T47D (cell line): Measurements from ENCODE around the gene PSMA2.

Source experiments
- DNase-seq, 2 experiments: peaks; one replicate each; pipeline versions ENCODE4 v3.0.0 to v3.0.0-alpha.2; 2011 to 2012; ENCODE audit warnings: low read depth in 1 of 2, low spot score in 1 of 2
- JUND ChIP-seq: IDR thresholded peaks from 2 replicates; pipeline ENCODE4 v1.6.1; 2012; ENCODE audit warnings: low read depth
- in situ Hi-C: cut with HindIII; loops from 2 replicates; pipeline ENCODE4 v1.10.0; 2016; ENCODE audit warnings: low sequenced_read_pairs, low pct_unique_long_range_greater_than_20kb

The PSMA2 gene

DNA sequence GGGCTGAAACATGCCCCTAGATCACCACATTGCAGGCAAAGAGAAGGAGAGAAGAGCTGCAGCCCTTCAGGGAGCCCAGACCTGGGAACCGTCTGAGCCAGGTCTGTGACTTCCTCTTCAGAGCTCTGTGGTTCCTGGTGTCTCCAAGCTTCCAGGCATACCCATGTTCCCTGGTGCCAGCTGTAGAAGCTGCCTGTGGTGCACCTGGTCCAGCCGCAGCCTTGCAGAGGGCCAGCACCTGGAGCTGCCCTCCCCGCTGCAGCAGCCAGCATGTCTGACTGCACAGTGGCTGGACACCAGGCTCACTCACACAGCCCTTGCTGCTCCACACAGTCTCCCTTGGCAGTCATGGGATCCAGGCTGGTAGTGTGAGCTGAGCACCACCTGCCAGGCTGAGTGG is 53.7 kb downstream of the PSMA2 start:
- no peak for DNase-seq
- in situ Hi-C loops: no loop called here
- no peak for TF ChIP-seq JUND

DNA sequence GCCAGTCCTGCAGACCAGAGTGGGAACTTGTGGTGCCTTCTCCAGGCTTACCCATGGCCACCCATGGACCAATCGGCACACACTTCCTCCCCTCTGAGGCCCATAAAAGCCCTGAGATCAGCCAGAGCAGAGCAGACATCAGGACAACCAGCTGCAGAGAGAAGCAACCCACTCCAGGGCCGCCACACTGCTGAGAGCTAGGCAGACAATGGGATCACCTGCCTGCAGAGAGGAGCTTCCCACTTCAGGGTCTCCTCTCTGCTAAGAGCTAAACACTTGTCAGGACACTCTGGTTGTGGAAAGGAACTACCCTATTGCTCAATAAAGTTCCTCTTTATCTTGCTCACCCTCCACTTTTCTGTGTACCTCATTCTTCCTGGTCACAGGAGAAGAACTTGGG is 54.1 kb downstream of the PSMA2 start:
- in situ Hi-C loops: no loop called here
- no peak for DNase-seq
- no peak for TF ChIP-seq JUND

DNA sequence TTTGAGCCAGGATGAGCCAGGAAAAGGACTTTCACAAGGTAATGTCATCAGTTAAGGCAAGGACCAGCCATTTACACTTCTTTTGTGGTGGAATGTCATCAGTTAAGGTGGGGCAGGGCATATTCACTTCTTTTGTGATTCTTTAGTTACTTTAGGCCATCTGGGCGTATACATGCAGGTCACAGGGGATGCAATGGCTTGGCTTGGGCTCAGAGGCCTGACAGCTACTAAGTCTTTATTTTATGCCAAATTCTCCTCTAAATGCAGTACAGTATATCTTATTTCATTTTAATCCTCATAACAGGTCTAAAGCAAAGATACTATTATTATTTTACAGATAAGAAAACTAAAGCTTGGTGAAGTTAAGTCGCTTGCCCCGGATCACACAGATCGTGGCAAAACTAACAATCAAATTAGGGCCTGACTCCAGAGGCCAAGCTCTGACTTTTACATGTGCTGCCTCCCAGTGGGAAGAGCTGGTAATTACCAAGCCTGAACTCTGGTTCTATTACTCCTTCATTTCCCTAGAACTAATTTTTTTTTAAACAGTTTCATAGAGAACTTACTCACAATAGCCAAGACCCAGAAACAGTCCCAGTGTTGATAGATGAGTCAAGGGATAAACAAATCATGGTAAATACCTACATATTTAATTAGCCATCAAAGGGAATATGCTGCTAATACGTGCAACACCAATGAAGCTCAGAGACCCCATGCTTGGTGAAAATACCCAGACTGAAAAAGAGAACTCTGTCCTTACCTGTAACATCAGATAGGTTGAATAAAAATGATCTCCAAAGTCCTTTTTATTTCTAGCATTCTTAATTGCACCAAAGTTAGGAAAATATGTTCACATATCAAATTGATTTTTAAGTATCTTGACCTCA is 55.5 kb downstream of the PSMA2 start:
- peak; percentile 33 to 75 for DNase-seq
- in situ Hi-C loops: no loop called here
- no peak for TF ChIP-seq JUND

DNA sequence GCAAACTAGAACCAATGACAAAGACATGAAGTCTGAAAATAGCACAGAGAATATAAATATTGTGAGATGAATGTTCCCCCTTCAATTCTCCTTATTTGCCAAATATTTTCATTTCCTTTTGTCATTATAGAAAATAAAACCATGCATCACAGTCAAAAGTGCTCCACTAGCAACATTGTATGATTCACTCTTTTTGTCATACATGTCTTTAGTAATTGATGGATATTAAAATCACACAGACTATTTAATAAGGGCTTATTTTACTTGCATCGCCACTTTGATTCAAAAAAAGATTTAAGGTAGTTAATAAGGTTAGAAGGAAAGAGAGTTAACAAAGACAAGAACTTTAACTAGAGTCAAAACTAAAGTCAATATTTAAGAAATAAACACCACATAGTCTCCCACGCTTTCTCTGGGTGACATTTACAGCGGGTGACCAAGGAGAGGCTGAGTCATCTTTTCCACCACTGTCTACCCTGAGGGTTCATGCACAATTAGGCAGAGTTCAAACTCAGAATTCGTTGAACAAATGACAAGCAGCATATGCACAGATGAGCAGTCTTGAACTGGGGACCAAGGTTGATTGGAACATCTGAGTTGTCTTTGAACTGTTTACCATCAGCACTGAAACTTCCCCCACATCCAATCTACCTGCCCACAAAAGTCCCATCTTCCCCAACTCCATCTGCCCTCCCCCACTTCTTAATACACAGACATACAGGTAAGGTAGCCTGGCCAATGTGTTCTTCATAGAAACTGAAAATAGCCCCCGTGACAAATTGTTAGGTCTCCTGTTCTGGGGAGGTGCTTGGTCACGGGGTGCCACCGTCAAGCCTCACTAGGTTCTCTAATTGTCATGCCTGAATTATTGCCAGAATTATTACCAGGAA is 62.6 kb downstream of the PSMA2 start:
- peak; percentile 69; the same call in 1 of the 2 replicates for TF ChIP-seq JUND
- DNase-seq: peak in 1 of 2 experiments; percentile 87
- in situ Hi-C loops: no loop called here

DNA sequence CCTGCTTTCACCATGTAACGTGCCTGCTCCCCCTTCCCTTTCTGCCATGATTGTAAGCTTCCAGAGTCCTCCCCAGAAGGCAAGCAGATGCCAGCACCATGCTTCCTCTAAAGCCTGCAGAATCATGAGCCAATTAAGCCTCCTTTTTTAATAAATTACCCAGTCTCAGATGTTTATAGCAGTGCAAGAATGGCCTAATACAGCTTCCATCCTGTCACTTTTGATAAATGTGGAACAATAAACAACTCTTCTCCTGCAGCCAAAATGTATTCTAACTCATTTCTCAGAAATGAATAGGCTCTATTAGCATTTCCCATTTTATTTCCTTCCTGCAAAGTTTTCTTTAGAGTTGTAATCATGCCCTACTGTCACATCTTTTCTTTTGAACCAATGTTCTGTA is 63.5 kb downstream of the PSMA2 start:
- TF ChIP-seq JUND: no peak
- in situ Hi-C loops: no loop called here
- DNase-seq: no peak
